Nephron (organoid): ENCODE data around the gene ABHD15.

ENCODE experiments used
- H3K27ac Mint-ChIP-seq, 3 experiments: 2 replicates each; pipeline ENCODE4 v1.8.0; 2020; ENCODE audit warnings: mixed read lengths in 3 of 3, mild to moderate bottlenecking in 2 of 3, moderate library complexity in 1 of 3
- H3K27me3 Mint-ChIP-seq: 2 replicates; pipeline ENCODE4 v1.8.0; 2021; ENCODE audit warnings: low read depth, mild to moderate bottlenecking, moderate library complexity, mixed read lengths
- H3K36me3 Mint-ChIP-seq: 2 replicates; pipeline ENCODE4 v1.8.0; 2020; ENCODE audit warnings: low read depth, mixed read lengths
- H3K4me1 Mint-ChIP-seq: 2 replicates; pipeline ENCODE4 v1.8.0; 2020; ENCODE audit warnings: mixed read lengths
- H3K4me3 Mint-ChIP-seq, 3 experiments: 2 replicates each; pipeline ENCODE4 v1.8.0; 2020; ENCODE audit warnings: mild to moderate bottlenecking in 3 of 3, mixed read lengths in 3 of 3, moderate library complexity in 2 of 3
- H3K9me3 Mint-ChIP-seq: 2 replicates; pipeline ENCODE4 v1.8.0; 2020; ENCODE audit warnings: mixed read lengths
- TF ChIP-seq, protein P1 (sequence below), 3 experiments: fragments of 200-600 bp; sonication (generic); IDR thresholded peaks; one replicate each; pipeline ENCODE4 v1.5.0; 2021; ENCODE audit warnings: antibody characterized with exemption in 3 of 3; ENCODE audit not compliant: unreplicated experiment in 3 of 3

Gene ABHD15

GRCh38 chr17:29514792-29515191, 52.0 kb downstream of the ABHD15 start:
- no peaks in the 10 kb centered on the region for H3K9me3 Mint-ChIP-seq
- H3K27ac Mint-ChIP-seq = peak overlapping the region in 1 of 3 experiments; percentile 29
- H3K4me3 Mint-ChIP-seq = no peak overlapping the region
- TF ChIP-seq, protein P1, sequence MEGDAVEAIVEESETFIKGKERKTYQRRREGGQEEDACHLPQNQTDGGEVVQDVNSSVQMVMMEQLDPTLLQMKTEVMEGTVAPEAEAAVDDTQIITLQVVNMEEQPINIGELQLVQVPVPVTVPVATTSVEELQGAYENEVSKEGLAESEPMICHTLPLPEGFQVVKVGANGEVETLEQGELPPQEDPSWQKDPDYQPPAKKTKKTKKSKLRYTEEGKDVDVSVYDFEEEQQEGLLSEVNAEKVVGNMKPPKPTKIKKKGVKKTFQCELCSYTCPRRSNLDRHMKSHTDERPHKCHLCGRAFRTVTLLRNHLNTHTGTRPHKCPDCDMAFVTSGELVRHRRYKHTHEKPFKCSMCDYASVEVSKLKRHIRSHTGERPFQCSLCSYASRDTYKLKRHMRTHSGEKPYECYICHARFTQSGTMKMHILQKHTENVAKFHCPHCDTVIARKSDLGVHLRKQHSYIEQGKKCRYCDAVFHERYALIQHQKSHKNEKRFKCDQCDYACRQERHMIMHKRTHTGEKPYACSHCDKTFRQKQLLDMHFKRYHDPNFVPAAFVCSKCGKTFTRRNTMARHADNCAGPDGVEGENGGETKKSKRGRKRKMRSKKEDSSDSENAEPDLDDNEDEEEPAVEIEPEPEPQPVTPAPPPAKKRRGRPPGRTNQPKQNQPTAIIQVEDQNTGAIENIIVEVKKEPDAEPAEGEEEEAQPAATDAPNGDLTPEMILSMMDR (IDR thresholded peaks at IDR 0.05; ENCODE audit: unreplicated experiment in 3 of 3) = no peak
- H3K4me1 Mint-ChIP-seq = no peaks in the 10 kb centered on the region
- no peaks in the 10 kb centered on the region for H3K27me3 Mint-ChIP-seq
- H3K36me3 Mint-ChIP-seq = peaks cover 59% of the 10 kb centered on the region

GRCh38 chr17:29510953-29511352, 55.9 kb downstream of the ABHD15 start:
- no peaks in the 10 kb centered on the region for H3K27me3 Mint-ChIP-seq
- no peaks in the 10 kb centered on the region for H3K4me1 Mint-ChIP-seq
- no peak overlapping the region for H3K4me3 Mint-ChIP-seq

More at GRCh38 chr17:29510953-29511352, 55.9 kb downstream of the ABHD15 start:
- no peak overlapping the region for H3K27ac Mint-ChIP-seq
- TF ChIP-seq, protein P1 (IDR thresholded peaks at IDR 0.05; ENCODE audit: unreplicated experiment in 3 of 3) = no peak
- H3K9me3 Mint-ChIP-seq = no peaks in the 10 kb centered on the region
- H3K36me3 Mint-ChIP-seq = peaks cover 51% of the 10 kb centered on the region
